ENCODE data around the gene ZC3H18. TPM values are rescaled to one million over a fixed set of nuclear protein-coding genes. Genes with fewer than 3 reads are reported as not detected.

ZC3H18 gene
- total RNA-seq, 5 donors from 2014 or later (not counting 1 experiment from before 2014, with no cell fraction given) = 87.0 to 111 (median 91.5) TPM

DNA sequence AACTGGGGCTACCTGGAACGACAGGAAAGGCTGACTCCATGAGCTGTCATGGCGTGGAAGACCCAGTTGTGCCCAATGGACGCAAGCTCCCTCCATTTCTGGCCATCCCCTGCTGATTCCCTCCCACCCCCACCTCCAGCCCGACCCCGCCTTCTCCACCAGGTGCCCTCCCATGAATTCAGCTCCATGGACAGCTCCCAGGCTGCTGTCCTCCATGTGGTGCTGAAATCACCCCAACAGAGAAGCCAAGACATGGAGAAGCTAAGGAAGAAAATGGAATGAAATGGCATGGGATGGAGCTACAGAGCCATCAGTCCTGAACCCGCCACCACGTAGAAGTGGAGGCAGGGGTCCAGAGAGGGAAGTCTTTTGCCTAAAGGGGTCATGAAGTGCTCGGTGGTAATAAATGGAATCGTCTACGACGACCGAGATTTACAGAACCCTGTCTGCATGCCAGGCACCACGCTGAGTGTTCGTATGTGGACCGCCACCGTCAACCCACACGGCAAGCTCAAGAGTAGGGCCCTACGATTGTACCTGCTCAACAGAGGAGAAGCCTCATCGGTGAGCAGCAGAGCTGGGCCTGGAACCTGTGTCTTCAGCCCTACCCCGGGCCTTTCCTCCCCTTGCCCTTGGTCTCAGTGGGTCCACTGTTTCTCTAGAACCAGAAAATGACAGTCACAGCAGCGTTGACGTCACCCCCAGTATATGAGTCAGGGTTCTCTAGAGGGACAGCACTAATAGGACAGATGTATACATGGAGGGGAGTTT lies 9.3 kb upstream of the ZC3H18 start:
- peaks cover 0 to 15% of the 10 kb centered on the region in 2 experiments for H3K4me1 ChIP-seq (ENCODE audit: control insufficient read depth in 1 of 2, extremely low read depth in 1 of 2, insufficient read depth in 2 of 2, low read length in 2 of 2)
- H3K27me3 Mint-ChIP-seq = peaks cover 3 to 4% of the 10 kb centered on the region in 2 donors
- H3K27me3 ChIP-seq (replicated peaks in 1 of 2; ENCODE audit: control insufficient read depth in 2 of 2, extremely low read depth in 1 of 2, insufficient read depth in 2 of 2, low read length in 1 of 2) = peaks cover 0 to 54% of the 10 kb centered on the region in 2 experiments
- no peaks in the 10 kb centered on the region for H3K36me3 ChIP-seq (ENCODE audit: control insufficient read depth in 2 of 2, extremely low read depth in 1 of 2, insufficient read depth in 1 of 2, low read length in 1 of 2)
- WGBS (ENCODE audit: insufficient coverage) = 78% methylated on average over 19 of the region's 22 CpGs
- CTCF ChIA-PET = interaction anchor here (0.5 to 0.7 kb wide), 5 partner anchors 14 to 798 kb away, joined by 3 to 9 read pairs (median 3); no protein-coding TSS in a partner anchor
- no peak overlapping the region for H3K27ac Mint-ChIP-seq
- ATAC-seq (replicated peaks in 1 of 4) (no peak), DNase-seq (no peak)
- H3K9me3 Mint-ChIP-seq = no peaks in the 10 kb centered on the region
- no peak overlapping the region for H3K27ac ChIP-seq (ENCODE audit: low read length)
- POLR2A ChIA-PET = no interaction called here
- H3K4me3 Mint-ChIP-seq = no peak overlapping the region
- H3K36me3 Mint-ChIP-seq = no peaks in the 10 kb centered on the region
- peaks cover 3 to 6% (median 4%) of the 10 kb centered on the region in 3 donors for H3K4me1 Mint-ChIP-seq
- H3K9me3 ChIP-seq = no peaks in the 10 kb centered on the region
- no peak overlapping the region for H3K4me3 ChIP-seq (ENCODE audit: control insufficient read depth in 1 of 2, extremely low read depth in 1 of 2, low read length in 1 of 2)

DNA sequence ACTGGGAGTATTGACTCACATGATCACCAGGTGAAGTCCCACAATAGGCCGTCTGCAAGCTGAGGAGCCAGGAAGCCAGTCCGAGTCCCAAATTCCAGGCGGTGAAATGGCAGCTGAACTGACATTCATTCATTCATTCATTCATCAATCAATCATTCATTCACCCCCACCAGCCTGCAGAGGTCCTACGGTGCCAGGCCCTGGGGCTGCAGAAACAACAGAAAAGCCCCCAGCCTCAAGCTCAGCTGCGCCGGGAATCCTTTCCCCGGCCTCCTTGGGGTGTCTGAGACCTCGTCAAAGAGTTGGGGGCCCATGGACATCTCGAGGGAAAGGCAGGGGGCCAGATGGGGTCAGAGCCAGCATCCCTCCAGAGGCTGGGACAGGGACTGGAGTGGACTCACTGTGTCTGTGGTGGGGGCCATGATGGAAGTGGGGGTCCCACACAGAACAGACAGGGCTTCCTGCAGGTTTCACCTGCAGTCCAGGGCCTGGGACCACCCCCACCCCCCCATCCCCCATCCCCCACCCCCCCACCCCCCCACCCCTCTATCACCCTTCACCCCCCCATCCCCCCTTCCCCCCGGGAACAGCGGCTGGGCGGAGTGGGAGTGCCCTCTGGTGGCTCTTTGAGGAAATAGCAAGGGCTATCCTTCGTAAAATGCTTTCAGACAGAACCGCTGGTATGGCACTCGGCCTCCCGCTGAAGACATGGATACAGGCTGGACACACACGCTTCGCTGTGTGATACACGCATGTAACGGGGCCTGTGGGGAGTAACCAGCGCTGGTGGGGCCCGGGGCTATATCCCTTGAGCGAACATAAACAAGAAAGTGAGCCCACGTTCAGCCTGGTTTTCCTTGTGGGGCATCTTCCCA lies 8.5 kb upstream of the ZC3H18 start:
- peaks cover 3 to 7% (median 4%) of the 10 kb centered on the region in 3 donors for H3K4me1 Mint-ChIP-seq
- H3K4me3 ChIP-seq (ENCODE audit: control insufficient read depth in 1 of 2, extremely low read depth in 1 of 2, low read length in 1 of 2) = no peak overlapping the region
- ChIA-PET POLR2A (no interaction called here), CTCF (interaction anchor here in 1 of 2 donors (0.5 kb wide), 1 partner anchor 94 kb away, joined by 4 read pairs; no protein-coding TSS in a partner anchor)
- no peak overlapping the region for H3K27ac ChIP-seq (ENCODE audit: low read length)
- H3K27me3 ChIP-seq (replicated peaks in 1 of 2; ENCODE audit: control insufficient read depth in 2 of 2, extremely low read depth in 1 of 2, insufficient read depth in 2 of 2, low read length in 1 of 2) = peaks cover 0 to 48% of the 10 kb centered on the region in 2 experiments
- no peak overlapping the region for H3K27ac Mint-ChIP-seq
- H3K36me3 ChIP-seq (ENCODE audit: control insufficient read depth in 2 of 2, extremely low read depth in 1 of 2, insufficient read depth in 1 of 2, low read length in 1 of 2) = no peaks in the 10 kb centered on the region
- no peak overlapping the region for H3K4me3 Mint-ChIP-seq
- ATAC-seq (replicated peaks in 1 of 4) (peak; percentile 61 to 76 (median 72)), DNase-seq (peak in 34 of 35 experiments; percentile 12 to 75 (median 42))
- H3K27me3 Mint-ChIP-seq = peaks cover 3 to 4% of the 10 kb centered on the region in 2 donors
- no peaks in the 10 kb centered on the region for H3K9me3 ChIP-seq
- no peaks in the 10 kb centered on the region for H3K9me3 Mint-ChIP-seq
- H3K4me1 ChIP-seq (ENCODE audit: control insufficient read depth in 1 of 2, extremely low read depth in 1 of 2, insufficient read depth in 2 of 2, low read length in 2 of 2) = peaks cover 0 to 15% of the 10 kb centered on the region in 2 experiments
- H3K36me3 Mint-ChIP-seq = no peaks in the 10 kb centered on the region
- WGBS (ENCODE audit: insufficient coverage) = 34% methylated on average over 21 of the region's 24 CpGs

DNA sequence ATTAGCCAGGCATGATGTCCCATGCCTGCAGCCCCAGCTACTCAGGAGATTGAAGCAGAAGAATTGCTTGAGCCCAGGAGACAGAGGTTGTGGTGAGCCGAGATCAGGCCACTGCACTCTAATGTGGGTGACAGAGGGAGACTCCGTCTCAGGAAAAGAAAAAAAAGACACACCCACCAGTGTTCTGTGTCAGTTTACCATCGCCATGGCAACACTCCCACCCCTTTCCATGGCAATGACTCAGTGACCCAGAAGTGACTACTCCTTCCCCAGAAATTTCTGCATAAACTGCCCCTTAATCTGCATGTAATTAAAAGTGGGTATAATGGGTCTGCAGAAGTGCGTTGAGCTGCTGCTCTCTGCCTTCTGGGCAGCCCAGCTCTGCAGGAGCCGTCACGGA lies 4.0 kb upstream of the ZC3H18 start:
- Histone ChIP-seq H3K27ac (ENCODE audit: low read length) (no peak overlapping the region), H3K27me3 (replicated peaks in 1 of 2; ENCODE audit: control insufficient read depth in 2 of 2, extremely low read depth in 1 of 2, insufficient read depth in 2 of 2, low read length in 1 of 2) (peaks cover 0 to 15% of the 10 kb centered on the region in 2 experiments), H3K4me1 (ENCODE audit: control insufficient read depth in 1 of 2, extremely low read depth in 1 of 2, insufficient read depth in 2 of 2, low read length in 2 of 2) (peaks cover 3 to 27% of the 10 kb centered on the region in 2 experiments), H3K36me3 (ENCODE audit: control insufficient read depth in 2 of 2, extremely low read depth in 1 of 2, insufficient read depth in 1 of 2, low read length in 1 of 2) (no peaks in the 10 kb centered on the region), H3K9me3 (no peaks in the 10 kb centered on the region), H3K4me3 (ENCODE audit: control insufficient read depth in 1 of 2, extremely low read depth in 1 of 2, low read length in 1 of 2) (no peak overlapping the region)
- no peak for DNase-seq
- WGBS (ENCODE audit: insufficient coverage) = 85% methylated on average over 2 of the region's 6 CpGs
- H3K4me3 Mint-ChIP-seq = no peak overlapping the region
- CTCF ChIA-PET = no interaction called here
- no peak overlapping the region for H3K27ac Mint-ChIP-seq
- H3K27me3 Mint-ChIP-seq = no peaks in the 10 kb centered on the region
- POLR2A ChIA-PET = no interaction called here
- no peaks in the 10 kb centered on the region for H3K9me3 Mint-ChIP-seq
- no peaks in the 10 kb centered on the region for H3K36me3 Mint-ChIP-seq
- ATAC-seq (replicated peaks in 1 of 4) = no peak
- H3K4me1 Mint-ChIP-seq = peaks cover 10 to 15% (median 14%) of the 10 kb centered on the region in 3 donors

DNA sequence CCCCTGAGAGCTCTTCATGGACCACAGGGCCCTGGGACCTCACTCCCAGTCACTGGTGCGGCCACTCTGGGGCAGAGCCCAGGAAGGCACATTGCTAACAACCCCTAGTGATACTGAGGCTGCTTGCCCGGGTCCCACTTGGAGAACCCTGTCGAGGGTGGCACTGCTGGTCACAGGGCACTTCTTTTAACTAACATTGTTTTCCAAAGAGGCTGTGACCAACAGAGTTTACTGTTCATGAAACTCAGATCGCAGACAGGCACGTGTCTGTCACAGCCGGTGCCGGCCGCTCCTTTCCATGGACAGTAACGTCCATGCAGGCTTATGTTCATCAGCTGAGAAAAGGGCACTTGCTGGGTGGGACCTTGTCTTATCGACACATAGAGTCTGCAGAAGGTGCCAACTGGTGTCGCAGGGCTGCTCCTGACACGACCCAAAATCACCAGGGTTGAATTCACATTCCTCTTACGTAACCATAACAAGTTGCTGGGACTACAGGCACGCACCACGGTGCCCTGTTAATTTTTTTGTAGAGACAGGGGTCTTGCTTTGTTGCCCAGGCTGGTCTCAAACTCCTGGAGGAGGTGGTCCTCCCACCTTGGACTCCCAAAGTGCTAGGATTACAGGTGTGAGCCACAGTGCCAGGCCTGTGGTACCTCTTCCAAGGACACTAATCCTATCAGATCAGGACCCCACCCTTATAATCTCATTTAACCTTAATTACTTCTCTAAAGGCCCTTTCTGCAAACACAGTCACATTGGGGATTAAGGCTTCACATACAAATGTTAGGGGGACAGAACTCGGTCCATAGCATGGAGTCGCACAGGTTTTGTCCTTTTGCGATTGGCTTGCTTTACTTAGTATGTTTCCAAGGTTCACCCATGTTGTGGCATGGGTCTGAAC lies 1.2 kb upstream of the ZC3H18 start:
- peak overlapping the region; percentile 72 to 83 (median 82) for H3K4me3 Mint-ChIP-seq
- Histone ChIP-seq H3K9me3 (no peaks in the 10 kb centered on the region), H3K36me3 (ENCODE audit: control insufficient read depth in 2 of 2, extremely low read depth in 1 of 2, insufficient read depth in 1 of 2, low read length in 1 of 2) (peaks cover 0 to 16% of the 10 kb centered on the region in 2 donors), H3K27me3 (replicated peaks in 1 of 2; ENCODE audit: control insufficient read depth in 2 of 2, extremely low read depth in 1 of 2, insufficient read depth in 2 of 2, low read length in 1 of 2) (no peaks in the 10 kb centered on the region), H3K4me1 (ENCODE audit: control insufficient read depth in 1 of 2, extremely low read depth in 1 of 2, insufficient read depth in 2 of 2, low read length in 2 of 2) (peaks cover 9 to 31% of the 10 kb centered on the region in 2 experiments), H3K27ac (ENCODE audit: low read length) (no peak overlapping the region), H3K4me3 (ENCODE audit: control insufficient read depth in 1 of 2, extremely low read depth in 1 of 2, low read length in 1 of 2) (peak overlapping the region; percentile 56 to 76)
- DNase-seq = no peak
- 93% methylated on average over 15 of the region's 18 CpGs for WGBS (ENCODE audit: insufficient coverage)
- peak overlapping the region; percentile 78 to 88 for H3K27ac Mint-ChIP-seq
- H3K27me3 Mint-ChIP-seq = no peaks in the 10 kb centered on the region
- ChIA-PET POLR2A (no interaction called here), CTCF (no interaction called here)
- ATAC-seq (replicated peaks in 1 of 4) = no peak
- no peaks in the 10 kb centered on the region for H3K9me3 Mint-ChIP-seq
- H3K36me3 Mint-ChIP-seq = no peaks in the 10 kb centered on the region
- H3K4me1 Mint-ChIP-seq = peaks cover 29 to 37% (median 36%) of the 10 kb centered on the region in 3 donors

DNA sequence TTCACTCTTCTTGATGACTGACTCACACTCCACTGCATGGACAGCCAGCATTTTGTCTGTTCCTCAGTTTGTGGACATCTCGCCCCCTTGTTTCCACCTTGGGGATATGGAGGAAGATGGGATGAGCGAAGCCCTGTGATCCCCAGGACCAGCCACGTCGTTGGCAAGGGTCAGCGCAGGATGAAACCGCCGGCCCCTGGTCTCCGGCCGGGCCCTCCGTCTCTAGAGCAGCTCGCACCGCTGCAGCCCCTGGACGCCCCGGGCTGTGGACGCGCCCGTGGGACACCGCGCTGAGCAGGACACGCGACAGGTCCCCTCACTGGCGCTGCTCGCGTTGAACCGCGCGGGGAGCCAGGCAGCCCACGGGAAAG lies 604 bp upstream of the ZC3H18 start:
- Histone ChIP-seq H3K4me1 (ENCODE audit: control insufficient read depth in 1 of 2, extremely low read depth in 1 of 2, insufficient read depth in 2 of 2, low read length in 2 of 2) (peaks cover 9 to 31% of the 10 kb centered on the region in 2 experiments), H3K27ac (ENCODE audit: low read length) (peak overlapping the region; percentile 50), H3K4me3 (ENCODE audit: control insufficient read depth in 1 of 2, extremely low read depth in 1 of 2, low read length in 1 of 2) (peak overlapping the region; percentile 56 to 76), H3K9me3 (no peaks in the 10 kb centered on the region), H3K27me3 (replicated peaks in 1 of 2; ENCODE audit: control insufficient read depth in 2 of 2, extremely low read depth in 1 of 2, insufficient read depth in 2 of 2, low read length in 1 of 2) (no peaks in the 10 kb centered on the region), H3K36me3 (ENCODE audit: control insufficient read depth in 2 of 2, extremely low read depth in 1 of 2, insufficient read depth in 1 of 2, low read length in 1 of 2) (peaks cover 0 to 19% of the 10 kb centered on the region in 2 donors)
- ChIA-PET CTCF (interaction anchor here (0.6 to 1.7 kb wide), 6 partner anchors 11 to 1121 kb away, joined by 3 to 10 read pairs (median 4); no protein-coding TSS in a partner anchor), POLR2A (interaction anchor here in 1 of 2 donors (0.7 to 1.8 kb wide), 3 partner anchors 28 to 540 kb away, joined by 3 to 16 read pairs (median 12); no protein-coding TSS in a partner anchor)
- DNase-seq (peak in 2 of 35 experiments; percentile 19 to 30), ATAC-seq (replicated peaks in 1 of 4) (peak; percentile 27 to 52 (median 37))
- WGBS (ENCODE audit: insufficient coverage) = 4% methylated on average over 24 of the region's 28 CpGs
- Mint-ChIP-seq H3K4me3 (peak overlapping the region; percentile 72 to 83 (median 82)), H3K27ac (peak overlapping the region; percentile 78 to 88), H3K4me1 (peaks cover 29 to 37% (median 36%) of the 10 kb centered on the region in 3 donors), H3K36me3 (no peaks in the 10 kb centered on the region), H3K27me3 (no peaks in the 10 kb centered on the region), H3K9me3 (no peaks in the 10 kb centered on the region)

Measured in T-cell (primary cell).